GM23338 (cell line): ENCODE data around the gene UBC. TPM values are rescaled to one million over a fixed set of nuclear protein-coding genes. Genes with fewer than 3 reads are reported as not detected.

Source experiments
- ATAC-seq: fragments of 200-7000 bp; cut with Tn5 transposase; 3 replicates; pipeline ENCODE4 v1.9.1; 2020
- DNase-seq: peaks from one replicate; pipeline ENCODE4 v3.0.0-alpha.2; 2015; ENCODE audit warnings: low spot score
- H2AFZ ChIP-seq: fragments of 200-600 bp; sonication (generic); 2 replicates; pipeline ENCODE4 v1.8.0; 2016; ENCODE audit warnings: antibody characterized with exemption, mild to moderate bottlenecking, moderate library complexity
- H3F3A ChIP-seq: fragments of 200-600 bp; sonication (generic); replicated peaks from 2 replicates; pipeline ENCODE4 v1.8.0; 2017; ENCODE audit warnings: antibody characterized with exemption, mixed run types, low read depth
- H3K27ac ChIP-seq: fragments of 200-600 bp; sonication (generic); 2 replicates; pipeline ENCODE4 v1.6.1; 2016; ENCODE audit warnings: low read depth
- H3K27me3 ChIP-seq: fragments of 200-600 bp; sonication (generic); 2 replicates; pipeline ENCODE4 v1.8.0; 2016; ENCODE audit warnings: mild to moderate bottlenecking, mixed run types, moderate library complexity; ENCODE audit not compliant: insufficient read depth
- H3K36me3 ChIP-seq: fragments of 200-600 bp; sonication (generic); 2 replicates; pipeline ENCODE4 v1.8.0; 2016; ENCODE audit warnings: mild to moderate bottlenecking; ENCODE audit not compliant: insufficient read depth
- H3K4me1 ChIP-seq: fragments of 200-600 bp; sonication (generic); 2 replicates; pipeline ENCODE4 v1.8.0; 2016; ENCODE audit warnings: mild to moderate bottlenecking, moderate library complexity; ENCODE audit not compliant: insufficient read depth
- H3K4me2 ChIP-seq: fragments of 200-600 bp; sonication (generic); 2 replicates; pipeline ENCODE4 v1.7.1; 2017; ENCODE audit warnings: mixed run types
- H3K4me3 ChIP-seq: fragments of 200-600 bp; sonication (generic); 2 replicates; pipeline ENCODE4 v1.6.1; 2016; ENCODE audit warnings: mixed run types
- H3K79me2 ChIP-seq: fragments of 200-600 bp; sonication (generic); replicated peaks from 2 replicates; pipeline ENCODE4 v1.8.0; 2017; ENCODE audit warnings: mild to moderate bottlenecking; ENCODE audit not compliant: insufficient read depth
- H3K9me2 ChIP-seq: fragments of 200-600 bp; sonication (generic); 2 replicates; pipeline ENCODE4 v1.8.0; 2017; ENCODE audit not compliant: insufficient read depth
- H4K20me1 ChIP-seq: fragments of 200-600 bp; sonication (generic); replicated peaks from 2 replicates; pipeline ENCODE4 v1.8.0; 2017; ENCODE audit warnings: mild to moderate bottlenecking; ENCODE audit not compliant: insufficient read depth
- H3K27ac Mint-ChIP-seq: 2 replicates; pipeline ENCODE4 v1.8.0; 2020; ENCODE audit warnings: inconsistent platforms, mild to moderate bottlenecking, moderate library complexity, mixed read lengths
- H3K27me3 Mint-ChIP-seq: 3 replicates; pipeline ENCODE4 v1.8.0; 2022; ENCODE audit warnings: low read depth, mild to moderate bottlenecking, moderate library complexity, mixed read lengths, inconsistent platforms; ENCODE audit not compliant: insufficient read depth, poor library complexity
- H3K36me3 Mint-ChIP-seq: 3 replicates; pipeline ENCODE4 v1.8.0; 2021; ENCODE audit warnings: low read depth, mild to moderate bottlenecking, inconsistent platforms, moderate library complexity, mixed read lengths
- H3K4me1 Mint-ChIP-seq: 3 replicates; pipeline ENCODE4 v1.8.0; 2020; ENCODE audit warnings: mild to moderate bottlenecking, inconsistent platforms, mixed read lengths
- H3K4me3 Mint-ChIP-seq: 3 replicates; pipeline ENCODE4 v1.8.0; 2021; ENCODE audit warnings: moderate library complexity, mild to moderate bottlenecking, inconsistent platforms, mixed read lengths
- H3K9me3 Mint-ChIP-seq: 3 replicates; pipeline ENCODE4 v1.8.0; 2020; ENCODE audit warnings: moderate library complexity, mild to moderate bottlenecking, inconsistent platforms, mixed read lengths
- CREB1 ChIP-seq: fragments of 250-450 bp; sonication (Bioruptor Pico); IDR thresholded peaks from 2 replicates; pipeline ENCODE4 v1.5.0; 2020; ENCODE audit warnings: low read depth, mild to moderate bottlenecking, moderate library complexity
- CTCF ChIP-seq, 2 experiments: fragments of 200-600 bp in 1 of 2; sonication (generic) in 1 of 2; conservative IDR thresholded peaks; 2 replicates each; pipeline versions ENCODE4 v1.5.1 to v1.6.1; 2016 to 2017; ENCODE audit warnings: antibody characterized with exemption in 2 of 2, low read depth in 2 of 2, mild to moderate bottlenecking in 2 of 2, moderate library complexity in 1 of 2
- ETS1 ChIP-seq: IDR thresholded peaks from 2 replicates; pipeline ENCODE4 v1.6.1; 2016; ENCODE audit warnings: antibody characterized with exemption
- EZH2phosphoT487 ChIP-seq: fragments of 200-600 bp; sonication (generic); IDR thresholded peaks from one replicate; pipeline ENCODE4 v1.8.1; 2018; ENCODE audit warnings: antibody characterized with exemption; ENCODE audit not compliant: unreplicated experiment
- POLR2AphosphoS5 ChIP-seq: IDR thresholded peaks from 2 replicates; pipeline ENCODE4 v1.6.1; 2016; ENCODE audit warnings: antibody characterized with exemption, low read depth
- STAT1 ChIP-seq: IDR thresholded peaks from one replicate; pipeline ENCODE4 v1.6.1; 2016; ENCODE audit warnings: antibody characterized with exemption; ENCODE audit not compliant: unreplicated experiment
- ZNF114 ChIP-seq: fragments of 250-450 bp; sonication (Bioruptor Pico); IDR thresholded peaks from 2 replicates; pipeline ENCODE4 v1.5.0; 2020; ENCODE audit warnings: mild to moderate bottlenecking, moderate library complexity
- ZNF331 ChIP-seq: fragments of 250-450 bp; sonication (Bioruptor Pico); IDR thresholded peaks from 2 replicates; pipeline ENCODE4 v1.5.0; 2020; ENCODE audit warnings: low read depth, mild to moderate bottlenecking, moderate library complexity
- polyA plus RNA-seq: library from polyadenylated mRNA; unstranded; fragments of >200 nt; fragmentation: Nextera tagmentation; extraction: Ambion mirVana; gene quantifications from 2 replicates; pipeline ENCODE4 v1.2.1, GENCODE V29; 2016
- total RNA-seq: library from RNA; depleted of rRNA; stranded (reverse); fragments of >200 nt; shearing (Covaris generic); gene quantifications from 2 replicates; pipeline ENCODE4 v1.2.3, GENCODE V29; 2014

The UBC gene
- total and polyA plus RNA-seq, 2 experiments from 2014 or later: 511 to 665 TPM

- Histone ChIP-seq H3K4me2 (peak within 1 kb of the TSS; percentile 93), H3K9me2 (no peaks in the 10 kb centered on the region), H3K27ac (no peak within 1 kb of the TSS), H2AFZ (peak within 1 kb of the TSS; percentile 85), H4K20me1 (no peaks in the 10 kb centered on the region), H3F3A (0 out of 2 replicates have a peak, but pooled peaks cover 9% of the 10 kb centered on the region), H3K36me3 (0 out of 2 replicates have a peak, but pooled peaks cover 5% of the 10 kb centered on the region), H3K4me3 (peak within 1 kb of the TSS; percentile 88), H3K27me3 (0 out of 2 replicates have a peak, but pooled peaks cover 3% of the 10 kb centered on the region), H3K79me2 (peaks cover 33% of the 10 kb centered on the region), H3K4me1 (peaks cover 24% of the 10 kb centered on the region)
- ATAC-seq (peak; percentile 81), DNase-seq (peak; percentile 86)
- peaks cover 25% of the 10 kb centered on the region for H3K27me3 Mint-ChIP-seq
- peak within 1 kb of the TSS; percentile 83 for H3K27ac Mint-ChIP-seq
- peaks cover 24% of the 10 kb centered on the region for H3K4me1 Mint-ChIP-seq
- peaks cover 6% of the 10 kb centered on the region; the same call in 1 of the 3 replicates for H3K36me3 Mint-ChIP-seq
- no peak for TF ChIP-seq ETS1
- TF ChIP-seq CTCF (conservative IDR thresholded peaks at IDR 0.05; ENCODE audit: low read depth in 2 of 2): no peak
- peak; percentile 81 for TF ChIP-seq POLR2AphosphoS5
- no peak for TF ChIP-seq ZNF331 (CRISPR knock-in tag)
- H3K4me3 Mint-ChIP-seq: peak within 1 kb of the TSS; percentile 79
- peaks cover 5% of the 10 kb centered on the region; the same call in 2 of the 3 replicates for H3K9me3 Mint-ChIP-seq
These were observed 50.8 kb downstream of the UBC start, which contains the start of gene SCARB1 for GRCh38 chr12:124863416-124864325. SCARB1 (minus strand) TSS chr12:124863864; CDS start chr12:124863720, 144 bp downstream.

GRCh38 chr12:124862768-124863415 lies 51.6 kb downstream of the UBC start:
- H3K4me2 ChIP-seq: peak overlapping the region; percentile 93
- peaks cover 5% of the 10 kb centered on the region; the same call in 2 of the 3 replicates for H3K9me3 Mint-ChIP-seq
- H3K9me2 ChIP-seq: no peaks in the 10 kb centered on the region
- no peak overlapping the region for H3K27ac ChIP-seq
- peaks cover 24% of the 10 kb centered on the region for H3K4me1 ChIP-seq
- H3K27ac Mint-ChIP-seq: no peak overlapping the region
- peaks cover 24% of the 10 kb centered on the region for H3K4me1 Mint-ChIP-seq
- peak overlapping the region; percentile 79 for H3K4me3 Mint-ChIP-seq
- peak overlapping the region; percentile 85 for H2AFZ ChIP-seq
- H3K36me3 Mint-ChIP-seq: peaks cover 6% of the 10 kb centered on the region; the same call in 1 of the 3 replicates
- peaks cover 34% of the 10 kb centered on the region for H3K79me2 ChIP-seq
- H3F3A ChIP-seq: 0 out of 2 replicates have a peak, but pooled peaks cover 9% of the 10 kb centered on the region
- H3K27me3 Mint-ChIP-seq: peaks cover 25% of the 10 kb centered on the region
- no peaks in the 10 kb centered on the region for H4K20me1 ChIP-seq
- 0 out of 2 replicates have a peak, but pooled peaks cover 5% of the 10 kb centered on the region for H3K36me3 ChIP-seq
- DNase-seq (peak; percentile 43), ATAC-seq (peak; percentile 18)
- H3K4me3 ChIP-seq: peak overlapping the region; percentile 88
- 0 out of 2 replicates have a peak, but pooled peaks cover 3% of the 10 kb centered on the region for H3K27me3 ChIP-seq
- TF ChIP-seq POLR2AphosphoS5 (no peak), ETS1 (no peak), ZNF331 (CRISPR knock-in tag) (no peak), ZNF114 (no peak), STAT1 (no peak), CREB1 (CRISPR knock-in tag) (no peak), EZH2phosphoT487 (no peak)
